ENCODE data around the gene CDC7.

DNA sequence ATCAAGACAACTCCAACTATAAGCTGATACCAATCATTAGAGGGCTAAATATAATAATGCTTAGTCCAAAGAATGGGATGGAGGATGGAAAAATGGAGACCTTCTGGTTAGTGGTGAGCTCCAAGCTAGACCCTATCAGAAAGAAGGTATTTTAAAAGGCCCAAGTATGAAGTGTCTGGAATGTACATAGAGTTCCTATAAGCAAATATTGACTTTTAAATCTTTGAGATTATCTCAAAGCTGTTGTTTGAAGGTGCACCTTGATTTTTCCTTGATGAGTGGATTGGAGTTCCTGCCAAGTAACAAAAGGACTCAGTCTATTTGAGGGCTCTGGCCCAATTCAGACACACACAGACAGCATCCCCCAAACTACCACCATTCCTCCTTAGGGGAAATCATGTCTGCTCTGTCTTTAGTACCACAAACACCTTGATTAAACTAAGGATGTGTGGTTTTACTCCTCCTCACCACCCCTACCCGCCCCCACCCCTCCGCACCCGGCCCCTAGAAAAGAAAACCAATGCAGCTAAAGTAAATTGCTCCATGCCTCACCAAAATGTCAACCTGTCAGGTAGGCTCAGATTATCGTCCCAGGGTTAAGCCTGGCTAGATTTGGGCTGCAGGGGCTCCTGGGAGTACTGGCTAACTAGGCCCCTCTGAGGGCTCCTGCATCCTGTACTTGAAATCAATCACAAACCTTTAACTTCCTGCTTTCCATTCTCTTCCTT is 59.4 kb downstream of the CDC7 start:
- TF ChIP-seq CTCF (IDR thresholded peaks at IDR 0.05) = no peak
- no peak for TF ChIP-seq POLR2A (IDR thresholded peaks at IDR 0.05)
